H1 (cell line): Measurements from ENCODE around the gene RAD51B.

Source experiments
- EZH2 ChIP-seq: fragments of 200-600 bp; sonication (generic); IDR thresholded peaks from 2 replicates; pipeline ENCODE4 v1.7.1; 2012; ENCODE audit warnings: low read depth, mild to moderate bottlenecking, moderate library complexity, low read length, inconsistent platforms; ENCODE audit not compliant: severe bottlenecking
- YY1 ChIP-seq: IDR thresholded peaks from 2 replicates; pipeline ENCODE4 v1.6.1; 2011; ENCODE audit warnings: low read depth, mild to moderate bottlenecking, low read length
- TF ChIP-seq, protein P1 (sequence below), 3 experiments: IDR thresholded peaks; 1 replicate in 2 of 3; 2 replicates in 1 of 3; pipeline versions ENCODE4 v1.5.1 to v1.6.1; 2011; ENCODE audit warnings: low read length in 3 of 3, mild to moderate bottlenecking in 3 of 3, inconsistent platforms in 2 of 3, low read depth in 1 of 3, moderate library complexity in 1 of 3; ENCODE audit not compliant: insufficient read depth in 1 of 3; ENCODE audit errors: control extremely low read depth in 1 of 3

- TF ChIP-seq, protein P1, sequence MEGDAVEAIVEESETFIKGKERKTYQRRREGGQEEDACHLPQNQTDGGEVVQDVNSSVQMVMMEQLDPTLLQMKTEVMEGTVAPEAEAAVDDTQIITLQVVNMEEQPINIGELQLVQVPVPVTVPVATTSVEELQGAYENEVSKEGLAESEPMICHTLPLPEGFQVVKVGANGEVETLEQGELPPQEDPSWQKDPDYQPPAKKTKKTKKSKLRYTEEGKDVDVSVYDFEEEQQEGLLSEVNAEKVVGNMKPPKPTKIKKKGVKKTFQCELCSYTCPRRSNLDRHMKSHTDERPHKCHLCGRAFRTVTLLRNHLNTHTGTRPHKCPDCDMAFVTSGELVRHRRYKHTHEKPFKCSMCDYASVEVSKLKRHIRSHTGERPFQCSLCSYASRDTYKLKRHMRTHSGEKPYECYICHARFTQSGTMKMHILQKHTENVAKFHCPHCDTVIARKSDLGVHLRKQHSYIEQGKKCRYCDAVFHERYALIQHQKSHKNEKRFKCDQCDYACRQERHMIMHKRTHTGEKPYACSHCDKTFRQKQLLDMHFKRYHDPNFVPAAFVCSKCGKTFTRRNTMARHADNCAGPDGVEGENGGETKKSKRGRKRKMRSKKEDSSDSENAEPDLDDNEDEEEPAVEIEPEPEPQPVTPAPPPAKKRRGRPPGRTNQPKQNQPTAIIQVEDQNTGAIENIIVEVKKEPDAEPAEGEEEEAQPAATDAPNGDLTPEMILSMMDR (IDR thresholded peaks at IDR 0.05; ENCODE audit: control extremely low read depth in 1 of 3, insufficient read depth in 1 of 3, low read depth in 1 of 3, low read length in 3 of 3), result no peak
- no peak for TF ChIP-seq YY1
- TF ChIP-seq EZH2, result no peak
Measured at GRCh38 chr14:68504861-68505260, 685.3 kb downstream of the RAD51B start.
